Stimulated activated CD8-positive, alpha-beta memory T cell treated with anti-CD3 and anti-CD28 coated beads, Interleukin-4, amount 100 ng/mL, for 4 hours (primary cell): ENCODE data around the gene GPR31.

Experiments
- DNase-seq, 2 donors: peaks; one replicate each; pipeline ENCODE4 v3.0.0-alpha.2; 2020; ENCODE audit warnings: low read depth in 2 of 2, low spot score in 1 of 2

Gene GPR31

GRCh38 chr6:167119670-167120582 lies 37.9 kb downstream of the GPR31 start:
- no peak for DNase-seq

- no peak for DNase-seq
Observed at GRCh38 chr6:167118839-167119238, 38.9 kb downstream of the GPR31 start.

GRCh38 chr6:167118006-167118405 lies 39.8 kb downstream of the GPR31 start:
- no peak for DNase-seq

GRCh38 chr6:167116838-167117228 lies 40.9 kb downstream of the GPR31 start:
- no peak for DNase-seq

GRCh38 chr6:167116109-167116837 lies 41.5 kb downstream of the GPR31 start:
- no peak for DNase-seq

- no peak for DNase-seq
Observed at GRCh38 chr6:167115054-167115453, 42.7 kb downstream of the GPR31 start.

- DNase-seq, result no peak
Observed at GRCh38 chr6:167113935-167114910, 43.6 kb downstream of the GPR31 start.

GRCh38 chr6:167113047-167113754 lies 44.6 kb downstream of the GPR31 start:
- no peak for DNase-seq

- DNase-seq, result no peak
Observed at GRCh38 chr6:167112421-167112820, 45.4 kb downstream of the GPR31 start.

- DNase-seq, result no peak
Observed at GRCh38 chr6:167111597-167111996, 46.2 kb downstream of the GPR31 start.

- no peak for DNase-seq
Observed at GRCh38 chr6:167109651-167110050, 48.1 kb downstream of the GPR31 start.

- no peak for DNase-seq
Observed at GRCh38 chr6:167108278-167108677, 49.5 kb downstream of the GPR31 start.

GRCh38 chr6:167107787-167108186 lies 50.0 kb downstream of the GPR31 start:
- no peak for DNase-seq

- no peak for DNase-seq
Observed at GRCh38 chr6:167106406-167106805, 51.4 kb downstream of the GPR31 start.
